Measurements from ENCODE around the gene STK10.

GRCh38 chr5:172043865-172044264 lies 144.2 kb downstream of the STK10 start:
- no peak for TF ChIP-seq CTCF (IDR thresholded peaks at IDR 0.05; ENCODE audit: insufficient read depth, low read depth, low read length)
- TF ChIP-seq EZH2 (IDR thresholded peaks at IDR 0.05; ENCODE audit: insufficient read depth, low read length) = no peak
